ENCODE results near the gene TMTC4. TPM values are rescaled to one million over a fixed set of nuclear protein-coding genes. Genes with fewer than 3 reads are reported as not detected.

The TMTC4 gene
- total and polyA plus RNA-seq, 10 of the 15 experiments (the other 5 are each of a cell fraction or from before 2014, with no cell fraction given), result 3.3 to 24.6 (median 14.5) TPM

- POLR2A ChIA-PET, result no interaction called here
- Histone ChIP-seq H4K20me1 (ENCODE audit: control insufficient read depth, insufficient read depth) (no peaks in the 10 kb centered on the region), H3K4me1 (ENCODE audit: control insufficient read depth, insufficient read depth, low read length) (no peaks in the 10 kb centered on the region), H3K36me3 (ENCODE audit: control insufficient read depth in 2 of 2, insufficient read depth in 2 of 2, low read length in 1 of 2) (no peaks in the 10 kb centered on the region), H3K27me3 (replicated peaks in 1 of 2; ENCODE audit: control insufficient read depth in 2 of 2, insufficient read depth in 2 of 2, low read length in 1 of 2) (no peaks in the 10 kb centered on the region), H3K4me2 (ENCODE audit: control insufficient read depth, insufficient read depth) (no peak overlapping the region), H3K4me3 (no peak overlapping the region), H3K27ac (ENCODE audit: control insufficient read depth, insufficient read depth) (no peak overlapping the region), H3K79me2 (ENCODE audit: control insufficient read depth, insufficient read depth, low read length) (no peaks in the 10 kb centered on the region), H3K9me3 (replicated peaks; ENCODE audit: control insufficient read depth, insufficient read depth, low read length) (no peaks in the 10 kb centered on the region), H3K9ac (ENCODE audit: control insufficient read depth, insufficient read depth, low read length) (no peak overlapping the region), H2AFZ (ENCODE audit: control insufficient read depth, low read depth, low read length) (no peak overlapping the region)
- intact Hi-C loops (cut with micrococcal nuclease; ENCODE audit: unreplicated experiment), result no loop called here
- RAD21 ChIA-PET (ENCODE audit: unreplicated experiment), result no interaction called here
- FAIRE-seq (no peak), ATAC-seq (no peak), DNase-seq (ENCODE audit: low read depth, low spot score) (no peak)
- in situ Hi-C loops (cut with MboI), result no loop called here
- CTCF ChIA-PET, result no interaction called here
- no TSS peak for BruUV-seq (replicated peaks)
- WGBS (ENCODE audit: insufficient coverage, insufficient replicate concordance, low lambda C conversion rate, missing lambda C conversion rate), result 79% methylated on average over 6 of the region's 6 CpGs
- SMC1A ChIA-PET (ENCODE audit: uncharacterized antibody, unreplicated experiment), result interaction anchor here (1.3 kb wide), 1 partner anchor 10 kb away, joined by 3 read pairs; no protein-coding TSS in a partner anchor
- TF ChIP-seq IKZF1 (conservative IDR thresholded peaks at IDR 0.05) (no peak), REST (IDR thresholded peaks at IDR 0.05; ENCODE audit: low read depth, low read length) (no peak), ZBTB33 (IDR thresholded peaks at IDR 0.05) (no peak), POLR2AphosphoS5 (IDR thresholded peaks at IDR 0.05; ENCODE audit: low read length) (no peak), ELK1 (IDR thresholded peaks at IDR 0.05; ENCODE audit: low read depth, low read length) (no peak), POLR2AphosphoS2 (IDR thresholded peaks at IDR 0.05; ENCODE audit: low read depth, low read length) (no peak), JUND (IDR thresholded peaks at IDR 0.05; ENCODE audit: low read depth, low read length) (no peak), TBL1XR1 (IDR thresholded peaks at IDR 0.05; ENCODE audit: low read depth, low read length) (no peak), ZNF207 (IDR thresholded peaks at IDR 0.05; ENCODE audit: borderline replicate concordance) (no peak), E2F4 (IDR thresholded peaks at IDR 0.05; ENCODE audit: low read depth, low read length) (no peak), MYC (IDR thresholded peaks at IDR 0.05; ENCODE audit: insufficient read depth, insufficient read length, insufficient replicate concordance, low read length, severe bottlenecking) (no peak), RBBP5 (conservative IDR thresholded peaks at IDR 0.05) (no peak), SMAD5 (IDR thresholded peaks at IDR 0.05; ENCODE audit: low read depth) (no peak), TCF7 (IDR thresholded peaks at IDR 0.05; ENCODE audit: borderline replicate concordance) (no peak)
- TF ChIP-seq, protein P1, sequence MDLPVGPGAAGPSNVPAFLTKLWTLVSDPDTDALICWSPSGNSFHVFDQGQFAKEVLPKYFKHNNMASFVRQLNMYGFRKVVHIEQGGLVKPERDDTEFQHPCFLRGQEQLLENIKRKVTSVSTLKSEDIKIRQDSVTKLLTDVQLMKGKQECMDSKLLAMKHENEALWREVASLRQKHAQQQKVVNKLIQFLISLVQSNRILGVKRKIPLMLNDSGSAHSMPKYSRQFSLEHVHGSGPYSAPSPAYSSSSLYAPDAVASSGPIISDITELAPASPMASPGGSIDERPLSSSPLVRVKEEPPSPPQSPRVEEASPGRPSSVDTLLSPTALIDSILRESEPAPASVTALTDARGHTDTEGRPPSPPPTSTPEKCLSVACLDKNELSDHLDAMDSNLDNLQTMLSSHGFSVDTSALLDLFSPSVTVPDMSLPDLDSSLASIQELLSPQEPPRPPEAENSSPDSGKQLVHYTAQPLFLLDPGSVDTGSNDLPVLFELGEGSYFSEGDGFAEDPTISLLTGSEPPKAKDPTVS (IDR thresholded peaks at IDR 0.05; ENCODE audit: low read depth, low read length), result no peak
These were observed 74.1 kb downstream of the TMTC4 start for GRCh38 chr13:100600461-100600860.
